ENCODE measurements around the gene TNNT1. TPM values are rescaled to one million over a fixed set of nuclear protein-coding genes. Genes with fewer than 3 reads are reported as not detected.
"Not testable (repeated sequence)": the region's sequence is repeated elsewhere in the genome, so short reads cannot be mapped to it uniquely, and the experiment has no call there.

TNNT1 gene
- polyA plus RNA-seq, 12 donors: 436 to 957 (median 725) TPM; not detected in 1

DNA sequence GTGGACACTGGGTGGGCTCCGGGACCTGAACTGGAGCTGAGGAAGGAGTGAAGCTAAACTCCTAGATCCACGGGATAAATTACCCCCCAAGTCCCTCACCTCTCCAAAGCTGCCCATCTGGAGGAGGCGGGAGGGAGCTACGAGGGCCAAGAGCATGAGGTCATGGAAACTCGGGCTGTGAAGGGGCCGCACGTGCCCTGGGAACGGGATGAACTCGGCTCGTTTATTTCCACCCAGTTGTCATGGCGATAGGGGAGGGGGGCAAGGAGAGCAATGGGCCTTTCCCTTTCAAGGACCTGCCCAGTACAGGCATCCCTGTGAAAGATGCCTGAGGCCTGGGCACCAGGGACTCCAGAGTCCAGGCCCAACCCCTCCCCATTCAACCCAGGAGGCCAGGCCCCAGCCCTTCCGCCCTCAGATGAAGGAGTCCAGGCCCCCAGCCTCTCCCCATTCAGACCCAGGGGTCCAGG, 35.4 kb downstream of the TNNT1 start:
- DNase-seq: peak; percentile 97

DNA sequence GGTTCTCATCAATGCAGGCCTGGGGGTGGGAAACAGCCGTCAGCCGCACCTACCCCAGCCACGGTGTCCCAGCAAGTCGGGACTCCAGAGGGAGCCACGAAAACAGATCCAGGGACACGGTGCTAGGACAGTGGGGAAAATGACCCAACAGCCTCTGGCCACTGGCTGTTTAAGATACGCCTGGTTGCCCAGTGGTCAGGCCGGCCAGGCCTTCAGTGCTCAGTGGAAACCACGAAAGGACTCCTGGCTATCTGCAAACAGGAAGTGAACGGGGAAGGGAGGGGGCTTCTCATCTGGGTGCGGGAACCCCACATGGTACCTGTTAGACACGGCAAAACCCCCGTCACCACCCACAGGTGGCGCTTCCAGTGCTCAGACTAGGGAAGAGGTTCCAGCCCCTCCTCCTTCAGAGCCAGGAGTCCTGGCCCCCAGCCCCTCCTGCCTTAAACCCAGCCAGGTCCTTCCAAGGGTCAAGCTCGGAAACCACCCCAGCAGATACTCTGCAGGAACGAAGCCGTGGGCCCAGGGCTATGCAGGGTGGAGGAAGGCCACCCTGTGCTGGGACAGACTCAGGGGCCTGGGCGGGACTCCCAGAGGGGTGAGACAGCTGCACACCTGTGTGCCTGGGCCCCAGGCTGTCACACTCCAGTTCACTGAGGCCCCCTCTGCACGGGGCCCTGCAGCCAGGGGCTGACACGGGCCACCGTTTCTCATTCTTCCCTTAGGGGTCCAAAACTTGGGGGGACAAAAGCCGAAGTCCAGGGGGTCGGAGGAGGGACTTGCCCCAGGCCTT, 36.0 kb downstream of the TNNT1 start:
- no peak for DNase-seq

DNA sequence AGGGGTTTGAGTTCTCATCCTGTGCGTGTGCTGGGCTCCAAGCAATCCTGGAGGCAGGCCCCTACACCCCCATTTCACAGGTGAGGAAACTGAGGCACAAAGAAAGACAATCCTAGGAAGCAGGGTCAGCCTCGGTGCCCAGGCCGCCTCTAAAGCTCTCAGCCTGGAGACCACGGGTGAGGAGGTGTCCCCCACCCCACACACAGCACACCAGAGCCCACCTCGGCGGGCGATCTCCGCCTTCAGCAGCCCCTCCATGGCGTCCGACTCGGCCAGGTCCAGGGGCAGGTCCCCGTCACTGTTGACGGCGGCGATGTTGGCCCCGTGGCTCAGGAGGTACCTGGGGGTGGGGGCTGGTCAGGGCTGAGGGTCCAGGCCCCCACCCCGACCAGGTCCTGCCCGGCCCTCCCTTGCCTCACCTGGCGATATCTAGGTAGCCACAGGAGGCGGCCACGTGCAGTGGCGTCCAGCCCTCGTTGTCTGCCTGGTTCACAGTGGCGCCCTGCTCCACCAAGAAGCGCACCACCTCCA, 36.7 kb downstream of the TNNT1 start:
- no peak for DNase-seq

DNA sequence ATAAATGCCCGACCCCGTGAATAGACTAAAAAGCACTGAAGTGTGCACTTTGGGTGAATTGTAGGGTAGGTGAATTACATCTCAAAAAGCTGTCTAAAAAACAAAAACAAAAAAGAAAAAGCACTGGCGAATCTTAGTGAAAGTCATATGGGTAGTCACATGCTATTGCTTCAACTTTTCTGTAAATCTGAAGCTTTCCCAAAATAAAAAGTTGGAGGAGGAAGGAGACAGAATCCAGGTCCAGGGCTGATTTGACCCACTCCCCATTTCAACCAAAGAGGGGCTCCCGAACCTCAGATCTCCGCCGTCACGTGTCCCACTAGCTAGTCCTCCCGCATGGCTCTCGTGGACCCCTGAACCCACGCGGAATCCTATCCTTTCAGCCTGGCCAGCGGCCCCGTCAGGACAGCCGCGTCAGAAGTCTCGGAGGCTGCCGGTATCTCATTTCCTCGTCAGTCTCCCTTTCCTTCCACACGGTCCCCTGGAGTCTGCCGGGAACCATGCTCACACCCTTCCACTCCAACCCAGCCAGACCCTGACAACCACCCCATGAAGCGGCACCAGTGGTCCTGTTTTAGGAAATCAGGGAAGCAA, 37.7 kb downstream of the TNNT1 start:
- DNase-seq: no peak

DNA sequence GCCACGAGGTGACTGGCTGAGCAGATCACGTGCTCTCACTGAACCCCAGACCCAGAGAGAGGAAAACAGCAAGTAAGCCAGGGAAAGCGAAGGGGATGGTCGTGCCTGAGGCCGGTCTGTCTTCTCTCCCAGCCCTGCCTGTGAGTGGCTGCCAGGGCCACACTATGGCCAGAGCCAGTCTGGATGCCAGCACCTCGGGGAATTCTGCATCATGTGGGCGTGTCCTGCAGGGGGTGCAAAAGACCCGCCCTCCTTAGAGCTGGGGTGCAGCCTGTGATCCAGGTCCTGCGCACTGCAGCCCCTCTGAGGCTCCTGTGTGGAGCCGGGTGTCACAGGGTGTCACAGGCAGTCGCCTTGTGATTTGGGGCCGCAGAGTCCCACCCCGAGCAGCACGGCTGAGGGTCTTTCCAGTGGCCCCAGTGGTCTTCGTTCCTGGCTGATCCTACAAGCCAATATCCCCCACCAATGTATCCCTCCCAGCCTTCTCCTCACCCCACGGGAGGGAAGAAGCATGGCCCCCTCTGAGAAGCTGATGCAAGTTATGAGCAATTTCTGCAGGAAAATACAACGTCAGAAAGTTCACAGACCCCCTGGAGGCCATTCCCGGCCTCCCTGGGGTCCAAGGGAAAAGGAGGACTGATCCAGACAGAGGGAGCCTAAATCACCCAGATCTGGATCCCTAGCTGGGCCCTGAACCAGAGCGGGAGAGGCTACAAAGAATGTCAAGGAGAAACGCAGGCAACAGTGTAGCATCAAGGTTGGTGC, 39.3 kb downstream of the TNNT1 start:
- no peak for DNase-seq

DNA sequence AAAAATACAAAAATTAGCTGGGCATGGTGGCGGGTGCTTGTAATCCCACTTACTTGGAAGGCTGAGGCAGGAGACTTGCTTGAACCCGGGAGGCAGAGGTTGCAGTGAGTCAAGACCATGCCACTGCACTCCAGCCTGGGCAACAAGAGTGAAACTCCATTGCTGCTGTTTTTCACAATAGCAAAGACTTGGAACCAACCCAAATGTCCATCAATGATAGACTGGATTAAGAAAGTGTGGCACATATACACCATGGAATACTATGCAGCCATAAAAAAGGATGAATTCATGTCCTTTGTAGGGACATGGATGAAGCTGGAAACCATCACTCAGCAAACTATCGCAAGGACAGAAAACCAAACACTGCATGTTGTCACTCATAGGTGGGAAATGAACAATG, 41.8 kb downstream of the TNNT1 start:
- DNase-seq: not testable (repeated sequence)

DNA sequence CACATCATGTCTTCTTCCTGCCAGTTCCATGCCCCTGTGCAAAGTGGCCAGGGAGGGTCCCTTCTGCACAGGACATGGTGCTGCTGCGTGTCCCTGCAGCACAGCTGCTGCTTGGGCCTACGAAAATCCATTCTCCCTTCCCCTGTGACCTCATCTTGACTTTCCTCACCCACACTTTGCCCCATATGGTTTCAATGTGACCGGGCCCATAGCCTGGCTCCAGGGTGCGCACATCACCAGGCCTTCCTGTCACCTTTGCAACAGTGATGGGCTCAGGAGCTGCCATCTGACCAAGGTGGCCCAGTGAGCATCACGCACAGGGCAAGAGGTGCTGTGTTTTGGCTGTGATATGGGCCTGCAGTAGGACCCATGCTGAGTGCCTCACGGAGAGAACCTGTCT, 42.4 kb downstream of the TNNT1 start:
- no peak for DNase-seq

DNA sequence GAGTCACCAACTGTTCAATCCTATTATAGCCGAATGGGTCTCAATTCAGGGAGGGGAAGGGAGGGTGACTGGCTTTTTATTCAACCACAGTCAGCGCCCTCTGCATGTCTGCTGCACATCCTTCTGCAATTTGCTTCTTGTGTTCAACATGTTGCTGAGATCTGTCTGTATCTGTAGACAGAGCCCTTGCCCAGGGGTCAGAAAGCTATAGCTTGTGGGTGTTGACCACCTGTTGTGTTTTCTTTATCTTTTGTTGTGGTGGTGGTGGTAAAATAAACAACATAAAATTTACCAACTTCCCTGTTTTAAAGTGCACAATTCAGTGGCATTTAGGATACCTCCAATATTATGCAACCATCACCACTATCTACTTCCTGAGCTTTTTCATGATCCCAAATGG, 43.8 kb downstream of the TNNT1 start:
- DNase-seq: no peak

DNA sequence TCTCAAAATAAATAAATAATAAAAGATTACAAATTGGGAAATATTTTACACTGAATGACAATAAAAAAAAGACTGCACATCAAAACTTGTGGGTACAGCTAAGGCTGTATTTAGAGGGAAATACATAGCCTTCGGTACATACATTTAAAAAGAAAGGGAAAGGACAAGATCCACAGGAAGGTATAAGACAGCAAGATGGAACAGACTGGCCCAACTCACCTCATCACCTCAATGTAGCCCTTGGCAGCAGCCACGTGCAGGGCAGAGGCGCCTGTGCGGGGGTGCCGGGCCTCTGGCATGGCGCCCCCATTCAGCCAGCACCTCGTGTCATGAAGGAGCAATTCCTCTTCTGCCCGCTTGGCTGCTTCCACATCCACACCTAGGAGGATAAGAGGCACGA, 45.8 kb downstream of the TNNT1 start:
- DNase-seq: no peak

DNA sequence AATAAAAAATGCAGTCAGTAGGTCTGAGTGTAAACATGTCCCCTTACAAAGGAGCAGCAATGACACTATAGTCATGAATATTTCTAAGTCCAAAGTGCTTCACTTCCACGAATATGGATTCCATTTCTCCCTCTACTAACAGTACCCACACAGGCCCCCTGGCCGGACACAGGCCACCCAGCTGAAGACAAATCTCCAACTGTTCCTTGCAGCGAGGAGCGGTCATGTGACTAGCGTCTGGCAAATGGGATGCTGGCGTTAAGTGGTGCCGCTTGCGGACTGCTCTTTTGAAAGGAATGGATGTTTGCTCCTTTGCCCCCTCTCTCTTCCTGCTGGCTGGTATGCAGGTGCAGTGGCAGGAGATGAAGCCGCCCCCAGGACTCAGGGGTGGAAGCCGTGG, 47.7 kb downstream of the TNNT1 start:
- DNase-seq: no peak

DNA sequence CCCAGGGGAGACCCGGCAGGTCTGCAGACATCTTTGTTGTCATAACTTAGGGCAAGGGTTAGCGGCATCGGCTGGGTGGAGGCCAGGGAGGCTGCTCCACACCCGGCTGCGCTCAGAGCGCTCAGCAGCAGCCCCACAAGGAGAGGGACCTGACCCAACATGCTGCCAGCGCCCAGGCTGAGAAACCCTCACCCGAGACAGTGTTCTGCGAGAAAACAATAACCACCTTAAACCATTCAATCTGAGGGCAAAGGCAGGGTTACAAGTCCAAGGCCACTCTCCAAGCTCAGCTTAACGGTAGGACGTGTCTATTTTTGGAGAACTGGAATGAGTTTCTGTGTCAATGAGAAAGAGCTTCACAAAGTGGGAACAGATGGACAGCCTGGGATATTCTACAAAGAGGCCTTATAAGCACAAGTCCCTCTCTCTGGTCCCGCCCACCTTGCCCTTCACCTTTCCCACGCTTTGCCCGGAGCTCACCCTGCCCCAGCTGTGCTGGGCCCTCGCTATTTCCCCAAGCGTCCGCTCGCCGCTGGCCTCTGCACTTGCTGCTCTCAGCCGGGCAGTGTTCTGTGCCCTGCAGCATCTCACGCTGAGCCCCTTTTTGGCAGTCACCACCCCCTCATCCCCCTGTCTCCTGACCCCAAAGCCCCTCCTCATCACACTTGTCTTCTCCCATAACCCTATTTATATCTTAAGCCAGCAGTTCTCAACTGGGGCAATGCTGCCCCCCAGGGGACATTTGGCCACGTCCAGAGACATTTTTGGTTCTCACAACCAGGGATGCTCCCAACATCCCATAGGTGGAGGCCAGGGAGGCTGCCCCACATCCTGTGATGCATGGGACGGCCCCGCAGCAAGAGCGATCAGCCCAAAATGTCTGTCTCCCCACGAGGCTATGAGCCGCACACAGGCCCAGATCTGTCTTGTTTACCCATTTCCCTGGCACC, 49.2 kb downstream of the TNNT1 start:
- DNase-seq: no peak

DNA sequence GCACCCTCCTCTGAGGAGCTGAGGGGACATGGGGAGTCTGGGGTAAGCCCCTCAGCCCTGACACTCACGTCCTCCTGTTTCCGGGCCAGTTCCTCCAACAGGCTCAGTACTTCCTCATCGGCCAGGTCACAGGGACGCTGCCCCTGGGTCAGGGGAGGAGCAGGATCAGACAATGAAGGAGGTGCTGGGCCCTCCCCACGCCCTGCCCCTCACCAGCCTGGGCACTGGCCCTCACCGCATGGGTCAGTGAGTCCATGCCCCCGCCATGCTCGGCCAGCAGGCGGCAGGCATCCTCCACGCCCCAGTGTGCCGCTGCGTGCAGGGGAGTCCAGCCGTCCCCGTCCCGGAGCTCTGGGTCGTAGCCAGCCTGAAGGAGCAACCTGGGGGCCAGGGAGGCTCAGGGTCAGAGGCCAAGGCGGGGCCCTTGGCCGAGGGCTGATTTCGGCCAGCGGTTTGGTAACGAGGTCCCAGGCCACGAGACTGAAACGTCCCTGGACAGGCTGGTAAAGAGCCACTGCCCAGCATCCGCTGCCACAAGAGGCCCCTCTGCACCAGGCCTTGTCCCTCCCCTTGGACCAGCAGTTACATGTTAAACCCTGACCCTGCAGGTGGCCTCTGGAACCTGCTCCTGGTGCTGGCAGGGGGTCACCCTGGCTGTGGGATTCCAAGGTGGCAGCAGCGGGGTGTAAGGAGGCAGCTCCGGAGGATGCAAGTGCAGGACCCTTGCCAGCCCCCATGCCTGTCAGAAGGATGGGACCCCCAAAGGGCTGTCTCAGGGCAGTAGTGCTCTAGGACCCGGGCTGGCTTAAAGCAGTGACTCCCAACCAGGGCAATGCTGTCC, 50.1 kb downstream of the TNNT1 start:
- DNase-seq: no peak

DNA sequence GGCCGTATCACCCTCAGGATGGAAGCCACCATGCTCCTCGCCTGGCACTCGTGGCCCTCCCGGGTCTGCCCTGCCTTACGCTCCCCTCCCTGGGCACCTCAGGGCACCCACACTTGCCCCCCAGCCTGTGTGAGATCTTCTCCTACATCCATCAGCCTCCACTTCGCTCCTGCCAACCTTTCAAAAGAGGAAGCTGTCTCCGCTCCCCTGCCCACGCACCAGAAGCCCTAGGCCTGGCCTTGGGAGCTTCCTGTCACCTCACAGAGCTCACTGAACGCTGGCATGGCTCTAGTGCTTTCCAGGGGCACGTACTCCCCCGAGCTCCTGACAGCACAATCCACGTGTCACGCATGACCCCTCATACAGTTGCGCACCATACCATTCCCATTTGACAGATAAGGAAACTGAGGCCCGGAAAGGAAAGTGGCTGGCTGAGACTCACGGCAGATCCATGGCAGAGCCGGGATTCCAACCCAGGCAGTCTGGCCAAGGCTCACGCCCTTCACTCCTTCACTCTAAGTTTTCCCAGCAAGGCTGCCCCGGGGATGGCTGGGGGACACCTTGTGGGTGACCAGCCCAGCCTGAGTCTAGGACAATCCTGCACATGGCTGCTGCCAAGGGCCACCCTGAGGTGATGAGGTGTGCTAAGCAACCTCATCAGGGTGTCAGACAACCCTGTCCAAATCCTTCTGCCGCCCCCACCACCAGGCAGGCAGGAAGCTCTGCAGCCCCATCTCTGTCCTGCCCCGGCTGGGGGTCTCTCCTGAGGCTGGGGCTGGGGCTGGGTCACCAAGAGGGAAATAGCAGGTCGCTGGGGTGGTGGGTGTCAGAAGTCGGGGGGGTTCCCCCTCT, 50.9 kb downstream of the TNNT1 start:
- DNase-seq: no peak

DNA sequence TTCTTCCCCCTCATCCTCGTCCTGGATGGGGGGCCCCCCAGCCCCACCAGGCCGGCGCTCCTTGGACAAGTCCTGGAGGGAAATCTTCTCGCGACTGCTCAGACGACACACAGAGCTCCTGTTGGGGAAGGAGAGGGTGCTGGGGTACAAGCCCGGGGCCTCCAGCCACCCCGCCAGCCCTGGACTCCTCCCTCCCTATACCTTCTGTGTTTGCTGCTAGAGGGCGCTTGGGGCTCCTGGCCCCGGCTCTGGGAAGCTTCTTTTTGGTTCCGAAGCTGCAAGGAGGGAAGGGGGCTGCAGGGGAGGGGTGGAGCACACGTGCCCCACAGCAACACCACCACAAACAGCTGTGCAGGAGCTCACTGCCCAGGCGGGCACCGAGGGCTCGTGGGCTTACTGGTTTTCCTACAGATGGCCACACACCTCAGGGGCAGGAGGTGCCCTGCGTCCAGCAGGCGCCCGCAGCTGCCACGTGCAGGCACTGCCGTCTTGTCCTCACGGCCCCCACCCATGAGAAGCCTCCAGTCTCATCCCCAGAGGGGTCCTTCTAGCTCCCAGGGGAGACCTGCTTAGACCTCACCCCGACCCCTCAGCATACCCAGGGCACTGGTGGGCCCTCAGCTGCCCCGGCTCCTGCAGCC, 52.8 kb downstream of the TNNT1 start:
- no peak for DNase-seq

DNA sequence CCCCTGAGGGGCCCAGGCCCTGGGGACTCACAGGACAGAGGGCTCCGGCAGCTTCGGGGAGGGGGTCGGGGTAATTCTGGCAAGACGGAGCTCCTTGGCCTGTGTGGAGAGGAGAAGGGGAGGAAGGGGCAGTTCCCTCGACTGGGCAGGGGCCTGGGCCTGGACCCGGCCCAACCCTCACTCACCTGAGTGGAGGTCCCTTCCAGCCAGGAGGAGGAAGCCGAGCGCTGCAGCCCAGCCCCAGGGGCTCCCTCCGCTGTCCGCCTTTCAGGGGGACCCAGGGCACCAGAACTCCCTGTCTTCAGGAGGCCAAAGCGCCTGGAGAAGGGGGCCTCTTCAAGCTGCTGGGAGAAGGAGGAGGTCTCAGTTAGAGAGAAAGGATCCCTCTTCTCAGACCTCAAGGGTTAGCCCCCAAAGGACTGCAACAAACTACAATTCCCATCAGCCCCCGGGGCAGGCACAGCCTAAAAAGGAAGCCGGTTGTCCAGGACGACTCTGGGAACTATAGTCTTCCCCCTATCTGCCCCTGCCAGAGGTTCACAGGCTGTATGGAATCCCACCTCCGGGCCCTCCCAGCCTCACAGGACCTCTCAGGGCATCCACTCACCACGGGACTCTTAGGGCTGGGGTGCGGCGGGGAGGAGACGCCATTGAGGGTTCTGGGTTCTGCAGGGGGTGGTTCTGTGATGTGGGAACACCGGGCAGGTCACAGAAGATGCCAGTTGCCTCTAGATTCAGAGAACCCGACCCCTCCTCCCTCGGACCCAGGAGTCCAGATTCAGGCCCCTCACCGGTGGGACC, 53.5 kb downstream of the TNNT1 start:
- no peak for DNase-seq

DNA sequence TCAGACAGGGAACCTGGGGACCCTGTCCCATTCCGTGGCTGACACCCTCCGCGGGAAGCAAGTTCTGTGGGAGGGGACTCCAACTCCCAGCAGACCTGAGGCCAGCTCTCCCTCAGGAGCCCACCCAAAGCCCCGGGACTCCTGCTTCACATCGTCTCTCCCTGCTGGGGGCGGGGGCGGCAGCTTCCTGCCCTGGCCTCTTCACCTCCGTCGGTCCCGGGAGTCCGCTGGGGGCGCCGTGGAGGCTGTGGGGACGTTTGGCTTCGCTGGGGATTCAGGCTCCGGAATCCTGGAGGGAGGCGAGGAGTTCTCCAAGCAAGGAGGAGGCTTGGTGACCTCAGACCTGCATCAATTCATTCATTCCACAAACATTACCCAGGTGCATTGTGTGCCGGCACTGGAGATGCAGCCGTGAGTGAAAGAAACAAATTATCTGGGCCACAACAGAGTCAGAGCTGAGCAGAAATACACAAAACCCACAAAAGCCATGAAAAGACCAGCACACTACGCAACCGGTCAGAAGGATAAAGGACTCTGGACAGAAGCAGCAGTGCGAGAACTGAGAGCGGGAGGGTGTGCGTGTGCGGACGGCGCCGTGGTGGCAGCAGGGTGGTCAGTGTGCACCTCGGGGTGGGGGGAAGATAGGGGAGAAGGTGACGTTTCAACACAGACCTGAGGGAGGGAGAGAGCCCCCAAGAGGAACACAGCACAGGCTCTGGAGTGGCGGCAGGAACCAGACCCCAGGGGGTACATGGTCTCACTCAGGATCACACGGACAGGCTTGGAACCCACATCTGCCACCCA, 54.3 kb downstream of the TNNT1 start:
- no peak for DNase-seq

Data from muscle of arm (tissue), 12 donors.